Mucosa of rectum (tissue), 2 donors: ENCODE results near the gene PRPF18.

Experiments
- H3K27ac ChIP-seq, 2 donors: one replicate each; pipeline ENCODE4 v1.7.0; 2013; ENCODE audit warnings: inconsistent platforms in 2 of 2, low read depth in 2 of 2, low read length in 2 of 2
- H3K27me3 ChIP-seq, 2 donors: one replicate each; pipeline ENCODE4 v1.7.0; 2013; ENCODE audit warnings: low read length in 2 of 2; ENCODE audit not compliant: control insufficient read depth in 2 of 2, insufficient read depth in 2 of 2
- H3K36me3 ChIP-seq, 2 donors: one replicate each; pipeline ENCODE4 v1.7.0; 2013; ENCODE audit warnings: low read length in 2 of 2; ENCODE audit not compliant: control insufficient read depth in 2 of 2, insufficient read depth in 2 of 2
- H3K4me1 ChIP-seq, 2 donors: one replicate each; pipeline ENCODE4 v1.7.0; 2013; ENCODE audit warnings: low read length in 2 of 2, mild to moderate bottlenecking in 1 of 2; ENCODE audit not compliant: control insufficient read depth in 2 of 2, insufficient read depth in 2 of 2
- H3K4me3 ChIP-seq, 2 donors: one replicate each; pipeline ENCODE4 v1.7.0; 2013; ENCODE audit warnings: low read length in 2 of 2
- H3K9ac ChIP-seq, 2 donors: one replicate each; pipeline ENCODE4 v1.7.0; 2013; ENCODE audit warnings: low read length in 2 of 2, low read depth in 1 of 2, mild to moderate bottlenecking in 1 of 2
- H3K9me3 ChIP-seq, 2 donors: one replicate each; pipeline ENCODE4 v1.7.0; 2013; ENCODE audit warnings: low read length in 2 of 2; ENCODE audit not compliant: control insufficient read depth in 2 of 2
- donor health status: healthy.
- donor health status: Normal muscosa, but diverticular disease.

The PRPF18 gene

GRCh38 chr10:13594641-13595040, 7.9 kb downstream of the PRPF18 start:
- H3K9me3 ChIP-seq, result no peaks in the 10 kb centered on the region
- H3K4me3 ChIP-seq, result no peak overlapping the region
- no peak overlapping the region for H3K27ac ChIP-seq
- no peaks in the 10 kb centered on the region for H3K4me1 ChIP-seq
- no peaks in the 10 kb centered on the region for H3K27me3 ChIP-seq
- peaks cover 10 to 17% of the 10 kb centered on the region in 2 donors for H3K36me3 ChIP-seq
- H3K9ac ChIP-seq, result no peak overlapping the region

DNA sequence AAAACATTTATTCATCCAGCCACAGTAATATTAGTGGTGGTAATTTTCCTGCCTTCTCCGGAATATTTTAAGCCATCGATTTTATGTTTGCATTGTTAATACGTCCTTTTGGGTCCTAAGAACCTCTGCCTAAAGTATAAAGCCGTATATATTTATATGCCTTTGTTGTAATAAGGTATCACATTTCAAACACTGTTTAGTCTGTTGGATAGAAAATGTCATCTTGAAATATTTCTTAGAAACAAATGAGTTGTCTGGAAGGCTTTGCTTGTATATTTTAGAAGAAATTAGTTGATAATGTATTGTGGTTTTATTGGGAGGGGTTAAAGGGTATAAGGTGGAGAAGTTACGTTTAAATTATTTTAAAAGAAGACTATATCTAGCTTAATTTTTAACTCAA, 11.1 kb downstream of the PRPF18 start:
- Histone ChIP-seq H3K9ac (no peak overlapping the region), H3K4me3 (no peak overlapping the region), H3K4me1 (no peaks in the 10 kb centered on the region), H3K27me3 (no peaks in the 10 kb centered on the region), H3K27ac (no peak overlapping the region), H3K9me3 (no peaks in the 10 kb centered on the region), H3K36me3 (peaks cover 9 to 22% of the 10 kb centered on the region in 2 donors)

DNA sequence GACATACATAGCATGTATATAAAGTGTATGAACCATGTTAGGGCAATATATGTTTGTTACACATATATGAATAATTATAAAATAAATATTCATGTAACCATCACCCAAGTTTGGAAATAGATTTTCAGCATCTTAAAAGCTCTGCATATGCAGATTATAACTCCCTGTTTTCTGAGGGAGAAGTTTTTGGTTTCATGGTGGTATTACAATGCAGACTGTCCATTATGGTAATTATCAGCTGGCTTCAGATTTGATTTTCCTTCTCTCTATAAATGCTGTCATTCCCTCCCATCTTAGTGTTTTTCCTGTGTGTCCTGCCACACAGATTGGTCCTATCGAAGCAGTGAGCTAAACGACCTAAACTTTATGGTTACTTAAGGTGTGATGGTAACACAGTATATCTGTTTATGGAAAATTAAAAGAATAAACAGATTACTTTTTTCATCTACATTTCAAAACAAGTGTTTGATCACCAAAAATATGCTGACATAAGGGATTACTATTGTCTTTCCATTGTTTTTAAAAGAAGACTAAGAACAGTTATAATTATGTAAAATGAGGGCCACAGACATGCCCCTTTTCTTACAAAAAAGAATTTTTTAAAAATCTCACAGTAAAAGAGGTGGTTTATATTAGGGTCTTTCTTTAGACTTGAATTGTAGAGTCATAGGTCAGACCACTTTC, 17.7 kb downstream of the PRPF18 start:
- H3K9me3 ChIP-seq, result no peaks in the 10 kb centered on the region
- H3K9ac ChIP-seq, result no peak overlapping the region
- peaks cover 27 to 47% of the 10 kb centered on the region in 2 donors for H3K36me3 ChIP-seq
- no peaks in the 10 kb centered on the region for H3K4me1 ChIP-seq
- H3K27ac ChIP-seq, result no peak overlapping the region
- no peaks in the 10 kb centered on the region for H3K27me3 ChIP-seq
- no peak overlapping the region for H3K4me3 ChIP-seq

DNA sequence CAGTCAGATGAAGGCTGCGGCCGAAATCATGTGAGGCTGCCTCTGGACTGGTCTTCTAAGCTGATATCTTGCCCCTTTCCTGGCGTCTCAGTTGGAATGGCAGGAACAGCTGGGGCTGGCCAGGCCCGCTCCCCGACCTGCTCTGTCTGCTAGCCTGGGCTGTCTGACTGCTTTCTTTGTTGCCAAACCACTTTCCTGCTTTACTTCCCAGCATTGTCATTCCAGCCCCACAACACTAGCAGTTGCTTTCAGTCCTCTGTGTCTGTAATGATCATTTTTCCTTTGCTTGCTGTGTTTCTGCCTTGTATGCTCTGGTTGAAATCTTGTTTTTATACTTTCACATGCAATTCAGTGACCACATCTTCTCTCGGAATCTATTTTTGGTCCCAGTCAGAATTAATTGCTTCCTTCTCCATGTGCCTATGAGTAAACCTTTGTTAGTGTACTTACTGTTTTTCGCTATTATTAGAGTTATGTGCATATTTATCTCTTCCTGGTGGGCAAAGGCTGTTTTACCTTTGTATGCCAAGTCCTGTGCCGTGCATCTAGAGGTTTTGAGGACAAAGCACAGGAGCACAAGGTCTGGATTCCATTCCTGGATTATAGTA, 21.6 kb downstream of the PRPF18 start:
- Histone ChIP-seq H3K27ac (no peak overlapping the region), H3K4me1 (no peaks in the 10 kb centered on the region), H3K36me3 (peaks cover 30 to 46% of the 10 kb centered on the region in 2 donors), H3K9me3 (no peaks in the 10 kb centered on the region), H3K9ac (no peak overlapping the region), H3K27me3 (no peaks in the 10 kb centered on the region), H3K4me3 (no peak overlapping the region)

DNA sequence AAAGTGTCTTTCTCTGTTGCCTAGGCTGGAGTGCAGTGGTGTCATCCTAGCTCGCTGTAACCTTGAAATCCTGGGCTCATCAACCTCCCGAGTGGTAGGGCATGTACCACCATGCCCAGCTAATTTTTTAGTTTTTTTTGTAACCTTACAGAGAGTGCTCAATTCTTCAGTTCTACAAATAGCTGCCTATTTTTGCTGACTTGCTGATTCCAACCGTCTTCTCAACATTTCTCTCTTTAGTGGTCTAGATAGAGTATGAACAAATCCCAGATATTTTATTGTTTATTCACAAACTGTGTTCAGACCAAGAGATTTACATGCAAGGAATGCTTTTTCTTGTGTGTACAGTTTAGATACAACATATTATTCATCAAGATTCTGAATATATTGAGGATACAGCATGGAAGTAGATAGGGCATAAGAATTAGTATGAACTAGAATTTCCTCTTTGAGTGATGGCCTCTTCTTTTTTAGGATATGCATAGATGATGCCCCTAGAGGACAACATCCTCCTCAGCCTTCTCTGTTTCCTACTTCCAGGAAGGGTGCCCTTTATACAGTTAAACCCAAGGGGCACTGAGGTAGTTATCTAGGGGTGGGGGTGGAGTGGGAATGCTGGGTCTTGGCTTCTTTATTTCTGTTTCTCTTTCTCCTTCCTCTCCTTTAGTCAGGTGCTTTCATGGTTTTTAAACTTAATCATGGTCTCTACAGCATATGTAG, 26.0 kb downstream of the PRPF18 start:
- H3K27ac ChIP-seq, result no peak overlapping the region
- H3K27me3 ChIP-seq, result no peaks in the 10 kb centered on the region
- H3K36me3 ChIP-seq, result peaks cover 35 to 52% of the 10 kb centered on the region in 2 donors

GRCh38 chr10:13613519-13613918, 26.8 kb downstream of the PRPF18 start:
- Histone ChIP-seq H3K4me3 (no peak overlapping the region), H3K9me3 (no peaks in the 10 kb centered on the region)

More for the DNA sequence above, 26.0 kb downstream of the PRPF18 start:
- Histone ChIP-seq H3K4me1 (no peaks in the 10 kb centered on the region), H3K9ac (no peak overlapping the region), H3K9me3 (no peaks in the 10 kb centered on the region), H3K4me3 (no peak overlapping the region)

GRCh38 chr10:13614530-13615332, 28.0 kb downstream of the PRPF18 start:
- H3K36me3 ChIP-seq, result peaks cover 32 to 48% of the 10 kb centered on the region in 2 donors
- H3K27me3 ChIP-seq, result no peaks in the 10 kb centered on the region
- no peak overlapping the region for H3K27ac ChIP-seq
- H3K9me3 ChIP-seq, result no peaks in the 10 kb centered on the region
- no peak overlapping the region for H3K9ac ChIP-seq
- no peaks in the 10 kb centered on the region for H3K4me1 ChIP-seq
- H3K4me3 ChIP-seq, result no peak overlapping the region

More at GRCh38 chr10:13613519-13613918, 26.8 kb downstream of the PRPF18 start:
- H3K27ac ChIP-seq, result no peak overlapping the region
- no peaks in the 10 kb centered on the region for H3K4me1 ChIP-seq
- no peak overlapping the region for H3K9ac ChIP-seq
- no peaks in the 10 kb centered on the region for H3K27me3 ChIP-seq
- H3K36me3 ChIP-seq, result peaks cover 32 to 50% of the 10 kb centered on the region in 2 donors

GRCh38 chr10:13615650-13616300, 29.0 kb downstream of the PRPF18 start:
- peaks cover 27 to 40% of the 10 kb centered on the region in 2 donors for H3K36me3 ChIP-seq
- H3K27ac ChIP-seq, result no peak overlapping the region
- H3K4me1 ChIP-seq, result no peaks in the 10 kb centered on the region
- H3K9me3 ChIP-seq, result no peaks in the 10 kb centered on the region
- no peak overlapping the region for H3K9ac ChIP-seq
- no peaks in the 10 kb centered on the region for H3K27me3 ChIP-seq
- no peak overlapping the region for H3K4me3 ChIP-seq

GRCh38 chr10:13617116-13617515, 30.4 kb downstream of the PRPF18 start:
- Histone ChIP-seq H3K36me3 (peaks cover 26 to 46% of the 10 kb centered on the region in 2 donors), H3K9me3 (no peaks in the 10 kb centered on the region), H3K4me3 (no peak overlapping the region), H3K9ac (no peak overlapping the region), H3K4me1 (no peaks in the 10 kb centered on the region), H3K27ac (no peak overlapping the region), H3K27me3 (no peaks in the 10 kb centered on the region)
